Measurements from ENCODE around the gene GSPT1.

GSPT1 gene

GRCh38 chr16:11907160-11907970, 8.4 kb downstream of the GSPT1 start:
- no peak for TF ChIP-seq TAF1 (IDR thresholded peaks at IDR 0.05; ENCODE audit: low read depth)
- no peak for TF ChIP-seq TCF12 (IDR thresholded peaks at IDR 0.05; ENCODE audit: low read depth)
- TF ChIP-seq YY1 (IDR thresholded peaks at IDR 0.05; ENCODE audit: low read depth): no peak
- no peak for TF ChIP-seq FOXM1 (IDR thresholded peaks at IDR 0.05; ENCODE audit: borderline replicate concordance, low read depth)
- no peak for TF ChIP-seq ZBTB7A (IDR thresholded peaks at IDR 0.05; ENCODE audit: low read depth)
- TF ChIP-seq MAX (IDR thresholded peaks at IDR 0.05): no peak
- no peak for TF ChIP-seq EP300 (IDR thresholded peaks at IDR 0.05; ENCODE audit: borderline replicate concordance)
- TF ChIP-seq, protein P1, sequence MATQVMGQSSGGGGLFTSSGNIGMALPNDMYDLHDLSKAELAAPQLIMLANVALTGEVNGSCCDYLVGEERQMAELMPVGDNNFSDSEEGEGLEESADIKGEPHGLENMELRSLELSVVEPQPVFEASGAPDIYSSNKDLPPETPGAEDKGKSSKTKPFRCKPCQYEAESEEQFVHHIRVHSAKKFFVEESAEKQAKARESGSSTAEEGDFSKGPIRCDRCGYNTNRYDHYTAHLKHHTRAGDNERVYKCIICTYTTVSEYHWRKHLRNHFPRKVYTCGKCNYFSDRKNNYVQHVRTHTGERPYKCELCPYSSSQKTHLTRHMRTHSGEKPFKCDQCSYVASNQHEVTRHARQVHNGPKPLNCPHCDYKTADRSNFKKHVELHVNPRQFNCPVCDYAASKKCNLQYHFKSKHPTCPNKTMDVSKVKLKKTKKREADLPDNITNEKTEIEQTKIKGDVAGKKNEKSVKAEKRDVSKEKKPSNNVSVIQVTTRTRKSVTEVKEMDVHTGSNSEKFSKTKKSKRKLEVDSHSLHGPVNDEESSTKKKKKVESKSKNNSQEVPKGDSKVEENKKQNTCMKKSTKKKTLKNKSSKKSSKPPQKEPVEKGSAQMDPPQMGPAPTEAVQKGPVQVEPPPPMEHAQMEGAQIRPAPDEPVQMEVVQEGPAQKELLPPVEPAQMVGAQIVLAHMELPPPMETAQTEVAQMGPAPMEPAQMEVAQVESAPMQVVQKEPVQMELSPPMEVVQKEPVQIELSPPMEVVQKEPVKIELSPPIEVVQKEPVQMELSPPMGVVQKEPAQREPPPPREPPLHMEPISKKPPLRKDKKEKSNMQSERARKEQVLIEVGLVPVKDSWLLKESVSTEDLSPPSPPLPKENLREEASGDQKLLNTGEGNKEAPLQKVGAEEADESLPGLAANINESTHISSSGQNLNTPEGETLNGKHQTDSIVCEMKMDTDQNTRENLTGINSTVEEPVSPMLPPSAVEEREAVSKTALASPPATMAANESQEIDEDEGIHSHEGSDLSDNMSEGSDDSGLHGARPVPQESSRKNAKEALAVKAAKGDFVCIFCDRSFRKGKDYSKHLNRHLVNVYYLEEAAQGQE (IDR thresholded peaks at IDR 0.05; ENCODE audit: low read depth): no peak
- TF ChIP-seq USF1 (IDR thresholded peaks at IDR 0.05): no peak
- TF ChIP-seq EGR1 (IDR thresholded peaks at IDR 0.05): no peak
- no peak for TF ChIP-seq CREB1 (IDR thresholded peaks at IDR 0.05; ENCODE audit: low read depth)
- no peak for TF ChIP-seq CEBPB (IDR thresholded peaks at IDR 0.05)
- no peak for TF ChIP-seq RAD21 (IDR thresholded peaks at IDR 0.05; ENCODE audit: low read depth)
- TF ChIP-seq TEAD4 (IDR thresholded peaks at IDR 0.05): no peak
- TF ChIP-seq NFIC (IDR thresholded peaks at IDR 0.05): no peak

- TF ChIP-seq, protein P1 (IDR thresholded peaks at IDR 0.05; ENCODE audit: low read depth): no peak
- TF ChIP-seq YY1 (IDR thresholded peaks at IDR 0.05; ENCODE audit: low read depth) (no peak), MAX (IDR thresholded peaks at IDR 0.05) (no peak), TCF12 (IDR thresholded peaks at IDR 0.05; ENCODE audit: low read depth) (no peak), NFIC (IDR thresholded peaks at IDR 0.05) (no peak), EP300 (IDR thresholded peaks at IDR 0.05; ENCODE audit: borderline replicate concordance) (no peak), TAF1 (IDR thresholded peaks at IDR 0.05; ENCODE audit: low read depth) (no peak), CEBPB (IDR thresholded peaks at IDR 0.05) (no peak), TEAD4 (IDR thresholded peaks at IDR 0.05) (no peak), CREB1 (IDR thresholded peaks at IDR 0.05; ENCODE audit: low read depth) (no peak), ZBTB7A (IDR thresholded peaks at IDR 0.05; ENCODE audit: low read depth) (no peak)
These were observed 11.8 kb downstream of the GSPT1 start for GRCh38 chr16:11903906-11904305.

GRCh38 chr16:11901091-11901490, 14.7 kb downstream of the GSPT1 start:
- no peak for TF ChIP-seq CREB1 (IDR thresholded peaks at IDR 0.05; ENCODE audit: low read depth)
- no peak for TF ChIP-seq CEBPB (IDR thresholded peaks at IDR 0.05)
- TF ChIP-seq EGR1 (IDR thresholded peaks at IDR 0.05): no peak
- TF ChIP-seq USF1 (IDR thresholded peaks at IDR 0.05): no peak
- no peak for TF ChIP-seq FOXM1 (IDR thresholded peaks at IDR 0.05; ENCODE audit: borderline replicate concordance, low read depth)
- no peak for TF ChIP-seq TAF1 (IDR thresholded peaks at IDR 0.05; ENCODE audit: low read depth)
- no peak for TF ChIP-seq TEAD4 (IDR thresholded peaks at IDR 0.05)
- TF ChIP-seq, protein P1 (IDR thresholded peaks at IDR 0.05; ENCODE audit: low read depth): no peak
- TF ChIP-seq NFIC (IDR thresholded peaks at IDR 0.05): no peak
- no peak for TF ChIP-seq ZBTB7A (IDR thresholded peaks at IDR 0.05; ENCODE audit: low read depth)
- no peak for TF ChIP-seq EP300 (IDR thresholded peaks at IDR 0.05; ENCODE audit: borderline replicate concordance)
- no peak for TF ChIP-seq MAX (IDR thresholded peaks at IDR 0.05)
- no peak for TF ChIP-seq RAD21 (IDR thresholded peaks at IDR 0.05; ENCODE audit: low read depth)
- TF ChIP-seq TCF12 (IDR thresholded peaks at IDR 0.05; ENCODE audit: low read depth): no peak
- no peak for TF ChIP-seq YY1 (IDR thresholded peaks at IDR 0.05; ENCODE audit: low read depth)

Measured in Ishikawa (cell line).